ENCODE data around the gene GIN1.
"Not testable (repeated sequence)": the region's sequence is repeated elsewhere in the genome, so short reads cannot be mapped to it uniquely, and the experiment has no call there.

Gene GIN1

DNA sequence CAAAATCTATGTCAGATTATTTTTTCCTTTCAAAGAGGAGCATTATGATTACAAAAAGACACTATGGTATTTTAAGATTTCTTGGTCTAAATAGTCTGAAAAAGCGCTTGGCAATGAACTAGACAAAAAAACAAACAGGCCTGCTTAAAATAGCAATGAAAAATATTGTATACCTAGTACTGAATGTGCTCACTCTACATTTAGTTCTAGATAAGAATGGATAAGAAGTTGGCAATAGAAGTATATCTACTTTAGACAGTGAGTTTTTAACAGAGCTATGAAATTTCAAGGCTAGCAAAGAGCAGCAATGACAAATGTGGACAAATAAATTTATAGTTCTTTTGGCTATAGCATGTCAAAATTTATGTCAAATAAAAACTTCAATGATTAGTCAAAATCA is 26.2 kb downstream of the GIN1 start:
- TF ChIP-seq, protein P1, sequence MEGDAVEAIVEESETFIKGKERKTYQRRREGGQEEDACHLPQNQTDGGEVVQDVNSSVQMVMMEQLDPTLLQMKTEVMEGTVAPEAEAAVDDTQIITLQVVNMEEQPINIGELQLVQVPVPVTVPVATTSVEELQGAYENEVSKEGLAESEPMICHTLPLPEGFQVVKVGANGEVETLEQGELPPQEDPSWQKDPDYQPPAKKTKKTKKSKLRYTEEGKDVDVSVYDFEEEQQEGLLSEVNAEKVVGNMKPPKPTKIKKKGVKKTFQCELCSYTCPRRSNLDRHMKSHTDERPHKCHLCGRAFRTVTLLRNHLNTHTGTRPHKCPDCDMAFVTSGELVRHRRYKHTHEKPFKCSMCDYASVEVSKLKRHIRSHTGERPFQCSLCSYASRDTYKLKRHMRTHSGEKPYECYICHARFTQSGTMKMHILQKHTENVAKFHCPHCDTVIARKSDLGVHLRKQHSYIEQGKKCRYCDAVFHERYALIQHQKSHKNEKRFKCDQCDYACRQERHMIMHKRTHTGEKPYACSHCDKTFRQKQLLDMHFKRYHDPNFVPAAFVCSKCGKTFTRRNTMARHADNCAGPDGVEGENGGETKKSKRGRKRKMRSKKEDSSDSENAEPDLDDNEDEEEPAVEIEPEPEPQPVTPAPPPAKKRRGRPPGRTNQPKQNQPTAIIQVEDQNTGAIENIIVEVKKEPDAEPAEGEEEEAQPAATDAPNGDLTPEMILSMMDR (IDR thresholded peaks at IDR 0.05; ENCODE audit: low read depth, low read length), result no peak

DNA sequence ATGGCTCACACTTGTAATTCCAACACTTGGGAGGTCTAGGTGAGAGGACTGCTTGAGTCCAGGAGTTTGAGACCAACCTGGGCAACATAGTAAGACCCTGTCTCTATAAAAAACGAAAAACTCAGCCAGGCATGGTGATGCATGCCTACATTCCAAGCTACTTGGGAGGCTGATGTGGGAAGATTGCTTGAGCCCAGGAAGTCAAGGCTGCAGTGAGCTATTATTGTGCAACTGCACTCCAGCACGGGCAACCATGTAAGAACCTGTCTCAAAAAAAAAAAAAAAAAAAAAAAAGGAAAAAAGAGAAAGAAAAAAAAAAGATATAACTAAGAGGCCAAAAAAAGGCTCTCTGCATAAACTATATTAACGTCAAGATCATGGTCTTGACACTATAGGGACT is 27.3 kb downstream of the GIN1 start:
- TF ChIP-seq, protein P1 (IDR thresholded peaks at IDR 0.05; ENCODE audit: low read depth, low read length), result no peak
- H3K4me3 ChIP-seq (ENCODE audit: low read depth, low read length), result no peak overlapping the region

More for the DNA sequence above, 26.2 kb downstream of the GIN1 start:
- H3K4me3 ChIP-seq (ENCODE audit: low read depth, low read length), result no peak overlapping the region

DNA sequence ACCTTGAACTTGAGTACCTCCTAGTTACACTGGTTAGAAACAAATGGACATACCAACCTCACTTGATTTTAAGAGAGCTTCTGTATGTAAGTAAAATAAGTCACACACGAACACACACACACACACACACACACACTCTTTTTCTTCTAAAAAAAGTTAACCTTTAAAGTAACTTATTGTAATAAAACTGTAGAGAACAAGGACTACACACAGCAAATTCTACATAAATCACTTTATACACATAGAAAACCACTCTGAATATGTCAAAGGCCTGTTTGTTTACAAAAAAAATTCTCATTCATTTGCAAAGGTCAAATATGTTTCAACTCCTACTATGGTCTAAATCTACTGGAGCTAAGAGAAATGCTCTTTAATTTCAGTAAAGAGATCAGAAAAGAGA is 29.1 kb downstream of the GIN1 start:
- TF ChIP-seq, protein P1 (IDR thresholded peaks at IDR 0.05; ENCODE audit: low read depth, low read length), result no peak
- no peak overlapping the region for H3K4me3 ChIP-seq (ENCODE audit: low read depth, low read length)

DNA sequence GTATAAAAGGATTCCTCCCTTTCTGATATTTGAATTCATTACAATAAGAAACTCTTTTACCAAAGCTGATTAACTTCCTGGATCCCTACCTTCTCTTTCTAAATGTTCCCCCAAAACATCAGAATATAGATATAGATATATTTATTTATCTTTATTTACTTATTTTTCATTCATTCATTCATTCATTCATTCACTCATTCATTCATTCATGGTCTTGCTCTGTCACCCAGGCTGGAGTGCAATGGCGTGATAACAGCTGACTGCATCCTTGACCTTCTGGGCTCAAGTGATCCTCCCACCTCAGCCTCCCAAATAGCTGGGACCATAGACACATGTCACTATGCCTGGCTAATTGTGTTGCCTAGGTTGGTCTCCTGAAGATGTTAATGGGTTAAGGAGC is 30.7 kb downstream of the GIN1 start:
- no peak overlapping the region for H3K4me3 ChIP-seq (ENCODE audit: low read depth, low read length)

DNA sequence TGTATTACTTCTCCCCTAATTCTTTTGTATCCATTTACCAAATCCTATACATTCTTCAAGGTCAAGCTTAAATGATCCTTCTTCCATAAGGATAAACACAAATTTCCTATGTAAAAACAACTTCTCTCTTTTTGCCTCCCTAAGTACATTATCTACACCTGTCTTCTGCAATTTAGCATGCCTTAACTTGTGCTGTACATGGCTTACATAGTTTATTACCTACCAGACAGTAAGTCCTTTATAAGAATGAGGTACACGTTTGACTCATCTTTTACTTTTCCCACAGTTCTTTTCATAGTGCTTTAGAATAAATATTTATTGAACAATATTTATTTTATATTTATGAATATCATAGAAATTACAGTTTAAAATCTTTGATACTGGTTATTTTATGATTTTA is 33.4 kb downstream of the GIN1 start:
- no peak overlapping the region for H3K4me3 ChIP-seq (ENCODE audit: low read depth, low read length)
- TF ChIP-seq, protein P1 (IDR thresholded peaks at IDR 0.05; ENCODE audit: low read depth, low read length), result no peak

More for the DNA sequence above, 30.7 kb downstream of the GIN1 start:
- TF ChIP-seq, protein P1 (IDR thresholded peaks at IDR 0.05; ENCODE audit: low read depth, low read length), result no peak

DNA sequence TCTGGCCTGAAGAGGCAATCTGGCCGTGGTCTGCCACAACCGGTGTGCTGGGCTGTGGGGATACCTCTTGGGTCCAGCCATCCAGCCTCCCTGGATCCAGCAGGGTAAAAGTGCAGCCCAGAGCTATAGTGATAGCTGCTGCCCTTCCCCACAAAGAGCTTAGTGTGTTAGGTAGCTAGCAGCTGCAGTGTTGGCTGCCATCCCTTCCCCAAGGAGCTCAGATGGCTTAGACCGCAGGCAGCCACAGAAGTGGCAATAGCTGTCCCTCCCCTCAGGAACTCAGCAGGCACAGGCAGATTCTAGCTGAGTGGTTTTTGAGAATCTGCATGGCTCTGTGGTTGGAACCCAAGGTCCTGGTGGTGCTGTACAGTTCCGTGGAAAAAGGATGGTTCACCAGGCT is 40.1 kb downstream of the GIN1 start:
- TF ChIP-seq, protein P1 (IDR thresholded peaks at IDR 0.05; ENCODE audit: low read depth, low read length), result no peak
- no peak overlapping the region for H3K4me3 ChIP-seq (ENCODE audit: low read depth, low read length)

DNA sequence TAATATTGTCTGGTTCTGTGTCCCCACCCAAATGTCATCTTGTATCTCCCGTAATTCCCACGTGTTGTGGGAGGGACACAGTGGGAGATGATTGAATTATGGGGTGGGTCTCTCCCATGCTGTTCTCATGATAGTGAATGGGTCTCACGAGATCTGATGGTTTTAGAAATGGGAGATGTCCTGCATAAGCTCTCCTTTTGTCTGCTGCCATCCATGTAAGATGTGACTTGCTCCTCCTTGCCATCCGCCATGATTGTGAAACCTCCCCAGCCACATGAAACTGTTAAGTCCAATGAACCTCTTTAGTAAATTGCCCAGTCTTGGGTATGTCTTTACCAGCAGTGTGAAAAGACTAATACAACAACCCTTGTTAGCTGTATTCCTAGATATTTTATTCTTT is 44.5 kb downstream of the GIN1 start:
- TF ChIP-seq, protein P1 (IDR thresholded peaks at IDR 0.05; ENCODE audit: low read depth, low read length), result no peak

DNA sequence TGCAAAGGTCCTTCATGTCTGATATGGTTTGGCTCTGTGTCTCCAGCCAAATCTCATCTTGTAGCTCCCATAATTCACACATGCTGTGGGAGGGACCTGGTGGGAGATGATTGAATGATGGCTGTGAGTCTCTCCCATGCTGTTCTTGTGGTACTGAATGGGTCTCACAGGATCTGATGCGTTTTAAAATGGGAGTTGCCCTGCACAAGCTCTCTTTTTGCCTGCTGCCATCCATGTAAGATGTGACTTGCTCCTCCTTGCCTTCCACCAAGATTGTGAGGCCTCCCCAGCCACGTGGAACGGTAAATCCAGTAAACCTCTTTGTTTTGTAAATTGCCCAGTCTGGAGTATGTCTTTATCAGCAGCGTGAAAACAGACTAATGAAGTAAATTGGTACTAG is 46.4 kb downstream of the GIN1 start:
- H3K4me3 ChIP-seq (ENCODE audit: low read depth, low read length), result not testable (repeated sequence)

More for the DNA sequence above, 44.5 kb downstream of the GIN1 start:
- no peak overlapping the region for H3K4me3 ChIP-seq (ENCODE audit: low read depth, low read length)

All from WI38 (cell line).